Gastroesophageal sphincter (tissue), 3 donors: ENCODE measurements around the gene CSRP1.

Source experiments
- CTCF ChIP-seq, 4 experiments: fragments of 200-600 bp in 2 of 4; fragments of 450-650 bp in 2 of 4; sonication (generic) in 1 of 4; IDR thresholded peaks; one replicate each; pipeline ENCODE4 v1.5.1; 2017 to 2019; ENCODE audit warnings: antibody characterized with exemption in 4 of 4, mild to moderate bottlenecking in 2 of 4, moderate library complexity in 2 of 4
- EP300 ChIP-seq: sonication (generic); formaldehyde crosslinking; IDR thresholded peaks from one replicate; pipeline ENCODE4 v1.6.1; 2017; ENCODE audit warnings: antibody characterized with exemption, mild to moderate bottlenecking
- POLR2A ChIP-seq, 2 donors: fragments of 450-650 bp; IDR thresholded peaks; one replicate each; pipeline ENCODE4 v1.6.1; 2017; ENCODE audit warnings: antibody characterized with exemption in 2 of 2, mild to moderate bottlenecking in 2 of 2, moderate library complexity in 1 of 2
- POLR2AphosphoS5 ChIP-seq: sonication (generic); formaldehyde crosslinking; IDR thresholded peaks from one replicate; pipeline ENCODE4 v1.6.1; 2017; ENCODE audit warnings: antibody characterized with exemption

- no peak for TF ChIP-seq EP300
- no peak for TF ChIP-seq POLR2A (IDR thresholded peaks at IDR 0.05)
- TF ChIP-seq CTCF (IDR thresholded peaks at IDR 0.05) = no peak
- no peak for TF ChIP-seq POLR2AphosphoS5
These were observed 33.6 kb downstream of the CSRP1 start for GRCh38 chr1:201473296-201473695.
